Keratinocyte (primary cell): ENCODE data around the gene KRT27. TPM values are rescaled to one million over a fixed set of nuclear protein-coding genes. Genes with fewer than 3 reads are reported as not detected.

Experiments
- DNase-seq: peaks from one replicate; pipeline ENCODE4 v3.0.0-alpha.2; 2011; ENCODE audit warnings: low read depth, missing footprints, low spot score
- FAIRE-seq: peaks from 2 replicates; lab custom pipeline; 2011; peaks lifted over from hg19 to GRCh38; lab: Jason Lieb, UNC
- H2AFZ ChIP-seq: 2 replicates; pipeline ENCODE4 v1.6.0; 2012; ENCODE audit warnings: low read length, control low read depth, inconsistent platforms; ENCODE audit not compliant: control insufficient read depth
- H3K27ac ChIP-seq: 2 replicates; pipeline ENCODE4 v1.5.1; 2011; ENCODE audit warnings: low read length; ENCODE audit not compliant: control insufficient read depth, insufficient read depth
- H3K27me3 ChIP-seq: 3 replicates; pipeline ENCODE4 v1.6.0; 2011; ENCODE audit warnings: low read length; ENCODE audit not compliant: control insufficient read depth, insufficient read depth; ENCODE audit errors: extremely low read depth
- H3K36me3 ChIP-seq, 2 experiments: 2 replicates in 1 of 2; 3 replicates in 1 of 2; pipeline ENCODE4 v1.5.1; 2011; ENCODE audit warnings: low read length in 2 of 2, mild to moderate bottlenecking in 1 of 2; ENCODE audit not compliant: control insufficient read depth in 2 of 2, insufficient read depth in 2 of 2; ENCODE audit errors: extremely low read depth in 1 of 2
- H3K4me1 ChIP-seq: 3 replicates; pipeline ENCODE4 v1.5.1; 2011; ENCODE audit warnings: low read length; ENCODE audit not compliant: control insufficient read depth, insufficient read depth; ENCODE audit errors: extremely low read depth
- H3K4me2 ChIP-seq: 3 replicates; pipeline ENCODE4 v1.6.0; 2011; ENCODE audit warnings: low read depth, low read length; ENCODE audit not compliant: control insufficient read depth, insufficient read depth; ENCODE audit errors: extremely low read depth
- H3K4me3 ChIP-seq, 3 experiments: fragments of 200-600 bp in 1 of 3; sonication (generic) in 1 of 3; 2 replicates in 2 of 3; 3 replicates in 1 of 3; pipeline ENCODE4 v1.5.1; 2011 to 2016; ENCODE audit warnings: low read length in 3 of 3, mild to moderate bottlenecking in 3 of 3, control low read depth in 2 of 3, inconsistent platforms in 1 of 3, low read depth in 1 of 3, mixed read lengths in 1 of 3, mixed run types in 1 of 3, moderate library complexity in 1 of 3; ENCODE audit not compliant: control insufficient read depth in 2 of 3, insufficient read depth in 2 of 3; ENCODE audit errors: extremely low read depth in 1 of 3
- H3K79me2 ChIP-seq: 2 replicates; pipeline ENCODE4 v1.6.0; 2012; ENCODE audit warnings: low read length; ENCODE audit not compliant: control insufficient read depth, insufficient read depth
- H3K9ac ChIP-seq: 3 replicates; pipeline ENCODE4 v1.6.0; 2011; ENCODE audit warnings: low read length; ENCODE audit not compliant: control insufficient read depth, insufficient read depth; ENCODE audit errors: extremely low read depth
- H3K9me1 ChIP-seq: 3 replicates; pipeline ENCODE4 v1.6.0; 2011; ENCODE audit warnings: low read length; ENCODE audit not compliant: control insufficient read depth, insufficient read depth; ENCODE audit errors: extremely low read depth
- H3K9me3 ChIP-seq: 2 replicates; pipeline ENCODE4 v1.5.1; 2012; ENCODE audit warnings: low read depth, low read length; ENCODE audit not compliant: control insufficient read depth
- H4K20me1 ChIP-seq: 3 replicates; pipeline ENCODE4 v1.6.0; 2011; ENCODE audit warnings: low read length; ENCODE audit not compliant: control insufficient read depth, insufficient read depth; ENCODE audit errors: extremely low read depth
- EZH2 ChIP-seq: IDR thresholded peaks from one replicate; pipeline ENCODE4 v1.6.1; 2012; ENCODE audit warnings: inconsistent platforms, mild to moderate bottlenecking, low read length, moderate library complexity
- dilution Hi-C: fragments of 300-500 bp; cut with MboI; formaldehyde crosslinking; loops from one replicate; pipeline ENCODE4 v1.7.0; 2020; ENCODE audit warnings: low sequenced_read_pairs; ENCODE audit not compliant: extremely low pct_ligation_motif_present
- polyA plus RNA-seq, 5 experiments: library from polyadenylated mRNA; depleted of rRNA in 3 of 5; stranded (reverse) in 3 of 5; stranded (forward) in 1 of 5; unstranded in 1 of 5; fragments of >200 nt; gene quantifications; 1 replicate in 1 of 5; 2 replicates in 3 of 5; 3 replicates in 1 of 5; pipeline versions ENCODE4 v1.2.1 to v1.2.3, GENCODE V29; 2011 to 2012; ENCODE audit warnings: missing spikeins in 2 of 5, low read depth in 1 of 5, low replicate concordance in 1 of 5
- TF ChIP-seq, protein P1 (sequence below), 3 experiments: IDR thresholded peaks in 1 of 3; conservative IDR thresholded peaks in 1 of 3; optimal IDR thresholded peaks in 1 of 3; 2 replicates in 2 of 3; 3 replicates in 1 of 3; pipeline versions ENCODE3 to v1.5.1; 2011; ENCODE audit warnings: low read length in 3 of 3, mild to moderate bottlenecking in 3 of 3, moderate library complexity in 2 of 3, control low read depth in 1 of 3, inconsistent platforms in 1 of 3; ENCODE audit not compliant: insufficient read depth in 2 of 3; ENCODE audit errors: extremely low read depth in 1 of 3

The KRT27 gene
- polyA plus RNA-seq, 1 donor (not counting 4 experiments of a cell fraction or from before 2014, with no cell fraction given): not detected

DNA sequence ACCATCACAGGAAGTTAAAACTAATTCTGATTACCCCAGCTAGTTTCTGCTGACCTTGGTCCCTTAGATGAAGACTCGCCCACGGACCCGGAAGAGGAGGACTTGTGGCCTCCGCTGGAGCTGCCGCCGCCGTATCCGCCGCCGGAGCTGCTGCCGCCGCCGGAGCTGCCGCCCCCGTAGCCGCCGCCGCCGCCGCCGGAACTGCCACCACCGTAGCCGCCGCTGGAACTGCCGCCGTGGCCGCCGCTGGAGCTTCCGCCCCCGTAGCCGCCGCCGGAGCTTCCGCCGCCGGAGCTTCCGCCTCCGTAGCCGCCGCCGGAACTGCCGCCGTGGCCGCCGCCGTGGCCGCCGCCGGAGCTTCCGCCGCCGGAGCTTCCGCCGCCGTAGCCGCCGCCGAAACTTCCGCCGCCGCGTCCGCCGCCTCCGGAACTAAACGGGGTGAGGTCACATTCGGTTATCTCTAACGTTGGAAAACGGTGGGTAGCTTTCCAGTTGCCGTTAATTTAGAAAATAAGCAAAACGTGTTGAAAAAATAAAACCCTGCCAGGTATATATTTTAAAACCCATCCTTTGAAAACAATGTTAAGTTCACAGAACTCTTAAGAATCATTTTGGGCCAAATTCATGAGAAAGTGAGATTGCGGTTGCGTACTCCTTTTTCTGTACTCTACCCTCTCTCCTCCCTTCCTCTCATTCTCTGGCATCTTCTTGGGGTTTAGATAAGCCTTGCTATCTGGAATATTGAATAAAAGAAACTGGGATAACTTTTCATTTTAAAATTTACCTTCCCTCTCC lies 36.6 kb upstream of the KRT27 start:
- FAIRE-seq (no peak), DNase-seq (no peak)
- Histone ChIP-seq H3K4me3 (peak overlapping the region; percentile 61 to 88 (median 82)), H3K4me1 (peaks cover 13% of the 10 kb centered on the region), H3K9me1 (no peaks in the 10 kb centered on the region), H3K27ac (peak overlapping the region; percentile 60), H3K9me3 (no peaks in the 10 kb centered on the region), H3K36me3 (peaks cover 4 to 8% of the 10 kb centered on the region in 2 experiments), H3K9ac (peak overlapping the region; percentile 74), H3K27me3 (no peaks in the 10 kb centered on the region), H3K4me2 (peak overlapping the region; percentile 90), H2AFZ (peak overlapping the region; percentile 72), H3K79me2 (peaks cover 12% of the 10 kb centered on the region), H4K20me1 (no peaks in the 10 kb centered on the region)
- no peak for TF ChIP-seq EZH2
- TF ChIP-seq, protein P1, sequence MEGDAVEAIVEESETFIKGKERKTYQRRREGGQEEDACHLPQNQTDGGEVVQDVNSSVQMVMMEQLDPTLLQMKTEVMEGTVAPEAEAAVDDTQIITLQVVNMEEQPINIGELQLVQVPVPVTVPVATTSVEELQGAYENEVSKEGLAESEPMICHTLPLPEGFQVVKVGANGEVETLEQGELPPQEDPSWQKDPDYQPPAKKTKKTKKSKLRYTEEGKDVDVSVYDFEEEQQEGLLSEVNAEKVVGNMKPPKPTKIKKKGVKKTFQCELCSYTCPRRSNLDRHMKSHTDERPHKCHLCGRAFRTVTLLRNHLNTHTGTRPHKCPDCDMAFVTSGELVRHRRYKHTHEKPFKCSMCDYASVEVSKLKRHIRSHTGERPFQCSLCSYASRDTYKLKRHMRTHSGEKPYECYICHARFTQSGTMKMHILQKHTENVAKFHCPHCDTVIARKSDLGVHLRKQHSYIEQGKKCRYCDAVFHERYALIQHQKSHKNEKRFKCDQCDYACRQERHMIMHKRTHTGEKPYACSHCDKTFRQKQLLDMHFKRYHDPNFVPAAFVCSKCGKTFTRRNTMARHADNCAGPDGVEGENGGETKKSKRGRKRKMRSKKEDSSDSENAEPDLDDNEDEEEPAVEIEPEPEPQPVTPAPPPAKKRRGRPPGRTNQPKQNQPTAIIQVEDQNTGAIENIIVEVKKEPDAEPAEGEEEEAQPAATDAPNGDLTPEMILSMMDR (optimal IDR thresholded peaks at IDR 0.05 in 1 of 3, IDR thresholded peaks at IDR 0.05 in 1 of 3, conservative IDR thresholded peaks at IDR 0.05 in 1 of 3; ENCODE audit: extremely low read depth in 1 of 3, insufficient read depth in 2 of 3, low read length in 3 of 3): no peak
- dilution Hi-C loops: no loop called here

DNA sequence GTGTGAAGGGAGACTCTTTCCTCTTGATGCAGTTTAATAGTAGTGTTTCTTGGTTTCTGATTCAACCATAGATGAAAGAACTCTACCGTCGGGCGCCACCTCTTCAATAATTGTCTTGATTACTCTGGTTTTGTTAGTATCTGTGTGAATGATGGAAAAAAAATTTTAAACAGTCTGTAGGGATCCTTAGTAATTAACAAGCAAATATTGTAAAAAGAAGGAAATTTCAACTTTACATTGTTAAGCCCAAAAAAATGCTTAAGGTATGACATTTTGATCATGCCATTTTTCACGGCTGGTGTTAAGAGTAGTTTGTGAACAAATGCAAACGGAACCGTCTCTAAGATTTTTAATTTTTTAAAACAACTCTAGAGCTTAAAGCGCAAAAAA lies 36.0 kb upstream of the KRT27 start:
- Histone ChIP-seq H3K9me3 (no peaks in the 10 kb centered on the region), H3K4me3 (peak overlapping the region; percentile 61 to 82 (median 79)), H3K4me2 (peak overlapping the region; percentile 90), H3K4me1 (peaks cover 13% of the 10 kb centered on the region), H3K36me3 (peaks cover 4 to 8% of the 10 kb centered on the region in 2 experiments), H3K9me1 (no peaks in the 10 kb centered on the region), H3K9ac (peak overlapping the region; percentile 74), H3K27me3 (no peaks in the 10 kb centered on the region), H3K27ac (peak overlapping the region; percentile 60), H3K79me2 (peaks cover 12% of the 10 kb centered on the region), H2AFZ (no peak overlapping the region), H4K20me1 (no peaks in the 10 kb centered on the region)
- DNase-seq: no peak
- TF ChIP-seq, protein P1 (optimal IDR thresholded peaks at IDR 0.05 in 1 of 3, IDR thresholded peaks at IDR 0.05 in 1 of 3, conservative IDR thresholded peaks at IDR 0.05 in 1 of 3; ENCODE audit: extremely low read depth in 1 of 3, insufficient read depth in 2 of 3, low read length in 3 of 3): no peak
- TF ChIP-seq EZH2: no peak
- no peak for FAIRE-seq
- dilution Hi-C loops: no loop called here
